Fibroblast of lung (primary cell): ENCODE data around the gene PIK3C2G. TPM values are rescaled to one million over a fixed set of nuclear protein-coding genes. Genes with fewer than 3 reads are reported as not detected.

Experiments
- DNase-seq, 2 donors: peaks; one replicate each; pipeline versions ENCODE4 v3.0.0 to v3.0.0-alpha.2; 2010; ENCODE audit warnings: low read depth in 2 of 2
- H2AFZ ChIP-seq: 2 replicates; pipeline ENCODE4 v1.5.1; 2012; ENCODE audit warnings: low read length, control low read depth, inconsistent platforms
- H3K27ac ChIP-seq: 2 replicates; pipeline ENCODE4 v1.5.1; 2011; ENCODE audit warnings: low read length, control low read depth; ENCODE audit not compliant: insufficient read depth
- H3K27me3 ChIP-seq: 2 replicates; pipeline ENCODE4 v1.5.1; 2011; ENCODE audit warnings: mild to moderate bottlenecking, low read length; ENCODE audit not compliant: control insufficient read depth, insufficient read depth
- H3K36me3 ChIP-seq: 2 replicates; pipeline ENCODE4 v1.5.1; 2011; ENCODE audit warnings: low read length; ENCODE audit not compliant: control insufficient read depth, insufficient read depth
- H3K4me1 ChIP-seq: 2 replicates; pipeline ENCODE4 v1.5.1; 2011; ENCODE audit warnings: low read length; ENCODE audit not compliant: control insufficient read depth, insufficient read depth; ENCODE audit errors: extremely low read depth
- H3K4me2 ChIP-seq: 2 replicates; pipeline ENCODE4 v1.5.1; 2011; ENCODE audit warnings: low read length, control low read depth; ENCODE audit not compliant: insufficient read depth; ENCODE audit errors: extremely low read depth
- H3K4me3 ChIP-seq, 4 experiments: fragments of 200-600 bp in 1 of 4; sonication (generic) in 1 of 4; replicated peaks in 1 of 4; 2 replicates each; pipeline ENCODE4 v1.5.1; 2011 to 2016; ENCODE audit warnings: low read length in 4 of 4, low read depth in 3 of 4, mild to moderate bottlenecking in 3 of 4, control low read depth in 2 of 4, inconsistent platforms in 1 of 4, mixed read lengths in 1 of 4; ENCODE audit not compliant: insufficient read depth in 1 of 4; ENCODE audit errors: control extremely low read depth in 1 of 4
- H3K79me2 ChIP-seq: 2 replicates; pipeline ENCODE4 v1.5.1; 2012; ENCODE audit warnings: mild to moderate bottlenecking, low read length, inconsistent platforms; ENCODE audit not compliant: control insufficient read depth, insufficient read depth
- H3K9ac ChIP-seq: 2 replicates; pipeline ENCODE4 v1.5.1; 2011; ENCODE audit warnings: mild to moderate bottlenecking, low read length, control low read depth; ENCODE audit not compliant: insufficient read depth
- H3K9me3 ChIP-seq: 2 replicates; pipeline ENCODE4 v1.5.1; 2012; ENCODE audit warnings: low read depth, low read length; ENCODE audit not compliant: control insufficient read depth, insufficient read depth
- H4K20me1 ChIP-seq: 2 replicates; pipeline ENCODE4 v1.5.1; 2011; ENCODE audit warnings: low read length; ENCODE audit not compliant: control insufficient read depth, insufficient read depth; ENCODE audit errors: extremely low read depth
- EZH2 ChIP-seq: IDR thresholded peaks from 2 replicates; pipeline ENCODE4 v1.5.1; 2012; ENCODE audit warnings: low read length, control low read depth, mild to moderate bottlenecking; ENCODE audit errors: missing control alignments
- polyA plus RNA-seq, 2 donors: library from polyadenylated mRNA; depleted of rRNA in 1 of 2; stranded (reverse) in 1 of 2; unstranded in 1 of 2; fragments of >200 nt; gene quantifications; 2 replicates each; pipeline ENCODE4 v1.2.1, GENCODE V29; 2011 to 2012; ENCODE audit warnings: missing spikeins in 1 of 2
- total RNA-seq: library from RNA; depleted of rRNA; stranded (reverse); fragments of >200 nt; gene quantifications from 2 replicates; pipeline ENCODE4 v1.2.1, GENCODE V29; 2014
- TF ChIP-seq, protein P1 (sequence below), 2 donors: IDR thresholded peaks in 1 of 2; conservative IDR thresholded peaks in 1 of 2; 1 replicate in 1 of 2; 2 replicates in 1 of 2; pipeline ENCODE4 v1.5.1; 2011 to 2012; ENCODE audit warnings: low read length in 2 of 2, control low read depth in 1 of 2, inconsistent platforms in 1 of 2, low read depth in 1 of 2, mild to moderate bottlenecking in 1 of 2

Gene PIK3C2G
- total and polyA plus RNA-seq, 2 donors (not counting 1 experiment from before 2014, with no cell fraction given): not detected

DNA sequence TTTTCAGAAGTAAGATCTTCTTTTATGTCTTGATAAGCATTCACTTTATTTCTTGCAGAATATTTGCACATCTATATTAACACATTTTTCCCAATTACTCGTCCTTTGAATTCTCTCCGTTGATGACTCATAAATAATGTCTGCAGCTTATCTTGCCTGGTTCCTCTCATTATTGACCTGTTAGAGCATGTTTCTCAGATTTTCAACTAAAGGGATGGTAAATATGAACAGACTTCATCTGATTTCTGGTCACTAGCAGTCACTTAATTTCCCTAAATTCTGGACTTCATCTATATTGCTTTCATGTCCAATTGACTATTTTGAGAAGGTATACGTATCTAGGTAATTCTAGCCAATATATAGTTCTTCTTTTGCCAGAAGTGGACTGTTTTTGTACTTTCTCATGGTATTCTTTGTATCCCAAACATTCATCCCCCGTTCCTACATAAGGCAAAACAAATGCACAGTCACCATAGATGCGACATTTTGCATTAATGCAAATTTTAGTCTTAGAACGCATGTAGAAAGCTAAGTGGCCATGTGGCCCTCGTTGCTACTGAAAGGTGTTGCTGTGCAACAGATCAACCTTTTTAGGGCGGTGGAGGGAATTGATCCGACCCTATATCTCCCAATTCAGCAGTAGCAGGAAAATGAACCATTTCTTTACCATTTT is 6.2 kb downstream of the PIK3C2G start:
- Histone ChIP-seq H3K27ac (no peak overlapping the region), H3K4me1 (no peaks in the 10 kb centered on the region), H2AFZ (no peak overlapping the region), H3K4me2 (no peak overlapping the region), H3K36me3 (no peaks in the 10 kb centered on the region), H4K20me1 (no peaks in the 10 kb centered on the region), H3K9me3 (no peaks in the 10 kb centered on the region), H3K79me2 (no peaks in the 10 kb centered on the region), H3K9ac (no peak overlapping the region), H3K4me3 (no peak overlapping the region), H3K27me3 (no peaks in the 10 kb centered on the region)
- DNase-seq: peak in 1 of 2 donors; percentile 14
- no peak for TF ChIP-seq EZH2
- TF ChIP-seq, protein P1, sequence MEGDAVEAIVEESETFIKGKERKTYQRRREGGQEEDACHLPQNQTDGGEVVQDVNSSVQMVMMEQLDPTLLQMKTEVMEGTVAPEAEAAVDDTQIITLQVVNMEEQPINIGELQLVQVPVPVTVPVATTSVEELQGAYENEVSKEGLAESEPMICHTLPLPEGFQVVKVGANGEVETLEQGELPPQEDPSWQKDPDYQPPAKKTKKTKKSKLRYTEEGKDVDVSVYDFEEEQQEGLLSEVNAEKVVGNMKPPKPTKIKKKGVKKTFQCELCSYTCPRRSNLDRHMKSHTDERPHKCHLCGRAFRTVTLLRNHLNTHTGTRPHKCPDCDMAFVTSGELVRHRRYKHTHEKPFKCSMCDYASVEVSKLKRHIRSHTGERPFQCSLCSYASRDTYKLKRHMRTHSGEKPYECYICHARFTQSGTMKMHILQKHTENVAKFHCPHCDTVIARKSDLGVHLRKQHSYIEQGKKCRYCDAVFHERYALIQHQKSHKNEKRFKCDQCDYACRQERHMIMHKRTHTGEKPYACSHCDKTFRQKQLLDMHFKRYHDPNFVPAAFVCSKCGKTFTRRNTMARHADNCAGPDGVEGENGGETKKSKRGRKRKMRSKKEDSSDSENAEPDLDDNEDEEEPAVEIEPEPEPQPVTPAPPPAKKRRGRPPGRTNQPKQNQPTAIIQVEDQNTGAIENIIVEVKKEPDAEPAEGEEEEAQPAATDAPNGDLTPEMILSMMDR (conservative IDR thresholded peaks at IDR 0.05 in 1 of 2, IDR thresholded peaks at IDR 0.05 in 1 of 2; ENCODE audit: low read depth in 1 of 2, low read length in 2 of 2): no peak

DNA sequence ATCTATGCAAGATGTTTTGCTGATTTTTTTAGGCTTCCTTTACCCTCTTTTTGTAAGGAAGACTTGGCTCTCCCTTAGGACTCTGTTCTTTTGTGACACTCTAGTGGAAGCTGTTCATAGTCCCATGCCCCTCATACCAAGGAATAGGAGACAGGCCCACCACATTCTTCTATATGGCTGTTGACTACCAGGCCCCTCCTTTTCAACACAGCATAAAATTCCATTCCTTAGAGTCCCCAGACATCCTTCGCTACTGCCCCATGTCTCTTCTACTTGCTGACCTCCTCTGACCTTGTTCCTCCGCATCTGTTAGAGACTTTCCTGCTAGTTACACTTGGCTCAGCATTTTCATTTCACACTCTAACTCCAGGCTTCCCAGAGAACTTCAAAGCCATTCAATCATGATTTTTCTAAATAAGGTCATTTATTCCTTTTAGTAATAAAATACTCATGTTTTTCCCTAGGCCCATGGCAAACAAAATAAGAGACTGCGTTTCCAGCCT is 9.7 kb downstream of the PIK3C2G start:
- Histone ChIP-seq H3K4me2 (no peak overlapping the region), H2AFZ (no peak overlapping the region), H3K4me3 (no peak overlapping the region), H3K27ac (no peak overlapping the region), H3K4me1 (no peaks in the 10 kb centered on the region), H3K36me3 (no peaks in the 10 kb centered on the region), H3K79me2 (no peaks in the 10 kb centered on the region), H4K20me1 (no peaks in the 10 kb centered on the region), H3K27me3 (no peaks in the 10 kb centered on the region), H3K9me3 (no peaks in the 10 kb centered on the region), H3K9ac (no peak overlapping the region)
- no peak for DNase-seq
- TF ChIP-seq, protein P1 (conservative IDR thresholded peaks at IDR 0.05 in 1 of 2, IDR thresholded peaks at IDR 0.05 in 1 of 2; ENCODE audit: low read depth in 1 of 2, low read length in 2 of 2): no peak
- TF ChIP-seq EZH2: no peak

DNA sequence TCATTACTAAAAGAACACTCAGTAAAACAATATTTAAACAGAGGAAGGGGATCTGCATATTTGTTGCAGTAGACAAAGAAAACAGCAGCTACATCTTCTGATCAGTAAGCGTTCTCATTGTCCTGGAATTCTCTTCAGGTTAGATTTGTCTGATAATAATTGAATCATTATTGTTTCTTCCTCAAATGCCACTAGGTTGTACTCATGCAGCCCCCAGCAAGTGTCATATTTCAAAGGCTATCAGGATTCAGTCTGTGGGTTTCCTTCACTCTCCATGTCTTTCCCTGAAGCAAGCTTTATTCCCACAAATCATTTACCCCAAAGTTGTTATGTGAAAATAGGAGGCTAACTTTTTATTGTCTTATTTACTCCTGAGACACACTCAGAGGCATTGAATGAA is 14.7 kb downstream of the PIK3C2G start:
- Histone ChIP-seq H3K27me3 (no peaks in the 10 kb centered on the region), H2AFZ (no peak overlapping the region), H3K27ac (no peak overlapping the region), H3K4me2 (no peak overlapping the region), H4K20me1 (no peaks in the 10 kb centered on the region), H3K4me3 (no peak overlapping the region), H3K79me2 (no peaks in the 10 kb centered on the region), H3K9ac (no peak overlapping the region), H3K9me3 (no peaks in the 10 kb centered on the region), H3K36me3 (no peaks in the 10 kb centered on the region), H3K4me1 (no peaks in the 10 kb centered on the region)
- TF ChIP-seq EZH2: no peak
- TF ChIP-seq, protein P1 (conservative IDR thresholded peaks at IDR 0.05 in 1 of 2, IDR thresholded peaks at IDR 0.05 in 1 of 2; ENCODE audit: low read depth in 1 of 2, low read length in 2 of 2): no peak
- DNase-seq: peak in 1 of 2 donors; percentile 83
